ENCODE measurements around the gene EEF1A1.
"Not testable (repeated sequence)": the region's sequence is repeated elsewhere in the genome, so short reads cannot be mapped to it uniquely, and the experiment has no call there.

The EEF1A1 gene

GRCh38 chr6:73518982-73519881, 1.6 kb downstream of the EEF1A1 start:
- Mint-ChIP-seq H3K4me3 (peak overlapping the region; percentile 96), H3K27ac (peak overlapping the region; percentile 97), H3K36me3 (peaks cover 31% of the 10 kb centered on the region), H3K4me1 (ENCODE audit: low read depth) (peaks cover 37% of the 10 kb centered on the region)
- H3K27me3 Mint-ChIP-seq; H3K9me3 Mint-ChIP-seq (ENCODE audit: low read depth): not testable (repeated sequence)

- Mint-ChIP-seq H3K27ac (peak overlapping the region; percentile 97), H3K4me1 (ENCODE audit: low read depth) (peaks cover 32% of the 10 kb centered on the region), H3K4me3 (peak overlapping the region; percentile 96), H3K36me3 (peaks cover 31% of the 10 kb centered on the region)
- not testable (repeated sequence) for H3K27me3 Mint-ChIP-seq; H3K9me3 Mint-ChIP-seq (ENCODE audit: low read depth)
These were observed 2.5 kb downstream of the EEF1A1 start for GRCh38 chr6:73518100-73518981.

DNA sequence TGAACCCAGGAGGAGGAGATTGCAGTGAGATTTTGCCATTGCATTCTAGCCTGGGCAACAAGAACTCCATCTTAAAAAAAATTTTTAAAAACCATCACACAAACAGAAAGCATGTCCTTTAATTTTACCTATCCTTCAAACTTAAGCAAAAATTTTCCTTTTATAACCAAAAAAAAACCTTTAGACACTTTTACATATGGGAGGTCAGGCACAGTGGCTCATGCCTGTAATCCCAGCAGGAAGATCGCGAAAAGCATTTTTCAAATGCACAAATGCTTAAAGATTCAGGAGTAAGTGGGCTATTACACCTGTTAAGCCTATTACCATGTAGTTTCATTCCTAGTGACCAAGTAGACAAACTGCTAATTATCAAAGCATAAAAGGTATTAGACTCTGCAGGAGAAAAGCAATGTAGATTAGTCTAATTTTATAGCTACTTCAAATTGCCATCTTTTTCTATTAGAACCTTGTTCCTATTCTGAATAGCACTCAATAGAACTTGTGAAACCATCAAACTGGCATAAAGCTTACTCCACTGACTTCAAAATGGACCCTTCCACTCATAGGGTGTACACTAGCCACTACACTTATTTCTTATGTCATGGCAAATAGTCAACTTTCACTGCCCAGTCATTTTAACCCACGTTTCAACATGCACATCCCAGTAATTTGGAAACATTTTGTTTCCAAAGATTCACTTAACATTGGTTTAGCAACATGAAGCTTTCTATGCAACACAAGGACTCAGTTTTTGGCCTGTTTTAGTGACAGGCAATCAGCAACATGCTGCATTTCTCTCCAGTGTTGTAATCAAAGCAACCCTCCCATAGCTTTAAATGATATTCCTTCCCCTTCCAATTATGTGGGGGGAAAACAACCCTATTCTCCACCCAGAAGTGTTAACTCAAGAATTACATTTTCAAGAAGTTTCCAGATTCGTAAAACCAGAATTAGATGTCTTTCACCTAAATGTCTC, 4.0 kb downstream of the EEF1A1 start:
- Mint-ChIP-seq H3K9me3 (ENCODE audit: low read depth) (no peaks in the 10 kb centered on the region), H3K4me1 (ENCODE audit: low read depth) (peaks cover 24% of the 10 kb centered on the region), H3K27me3 (no peaks in the 10 kb centered on the region), H3K27ac (peak overlapping the region; percentile 97), H3K4me3 (peak overlapping the region; percentile 96), H3K36me3 (peaks cover 29% of the 10 kb centered on the region)

DNA sequence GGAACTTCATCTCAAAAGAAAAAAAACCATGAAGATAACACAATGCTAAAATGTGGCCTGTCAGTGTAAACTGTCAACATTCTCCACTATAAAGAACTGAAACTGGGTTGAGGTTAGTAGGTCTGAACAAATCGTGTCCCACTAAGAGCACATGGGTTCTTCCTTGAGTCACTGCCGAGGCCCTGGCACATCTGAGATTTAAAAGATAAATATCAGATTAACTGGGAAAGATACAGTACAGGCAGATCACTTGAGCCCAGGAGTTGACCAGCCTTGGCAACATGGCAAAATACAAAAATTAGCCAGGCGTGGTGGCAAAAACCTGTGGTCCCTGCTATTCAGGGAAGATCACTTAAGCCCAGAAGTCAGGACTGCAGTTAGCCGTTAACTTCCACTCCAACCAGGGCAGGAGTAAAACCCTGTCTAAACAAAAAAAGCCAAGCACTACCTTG, 5.6 kb downstream of the EEF1A1 start:
- Mint-ChIP-seq H3K4me1 (ENCODE audit: low read depth) (peaks cover 25% of the 10 kb centered on the region), H3K27me3 (no peaks in the 10 kb centered on the region), H3K36me3 (peaks cover 27% of the 10 kb centered on the region), H3K27ac (peak overlapping the region; percentile 97), H3K4me3 (peak overlapping the region; percentile 96), H3K9me3 (ENCODE audit: low read depth) (no peaks in the 10 kb centered on the region)

GRCh38 chr6:73514746-73515110, 6.1 kb downstream of the EEF1A1 start:
- Mint-ChIP-seq H3K36me3 (peaks cover 24% of the 10 kb centered on the region), H3K9me3 (ENCODE audit: low read depth) (no peaks in the 10 kb centered on the region), H3K27me3 (no peaks in the 10 kb centered on the region), H3K4me3 (peak overlapping the region; percentile 96), H3K27ac (peak overlapping the region; percentile 97), H3K4me1 (ENCODE audit: low read depth) (peaks cover 25% of the 10 kb centered on the region)

DNA sequence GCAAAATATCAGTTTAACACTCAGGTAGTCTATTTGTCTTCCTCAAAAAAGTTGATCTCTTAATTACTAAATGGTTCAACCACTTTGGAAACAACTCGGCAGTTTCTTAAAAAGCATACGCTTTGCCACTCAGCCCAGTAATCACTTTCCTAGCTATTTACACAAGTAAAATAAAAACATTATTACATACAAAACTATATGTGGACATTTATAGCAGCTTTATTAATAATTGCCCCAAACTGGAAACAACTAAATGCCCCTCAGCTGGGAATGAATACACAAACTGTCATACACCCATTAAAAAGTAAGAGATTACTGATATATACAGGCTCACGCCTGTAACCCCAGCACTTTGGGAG, 7.4 kb downstream of the EEF1A1 start:
- Mint-ChIP-seq H3K36me3 (peaks cover 14% of the 10 kb centered on the region), H3K4me1 (ENCODE audit: low read depth) (peaks cover 25% of the 10 kb centered on the region), H3K27me3 (no peaks in the 10 kb centered on the region), H3K9me3 (ENCODE audit: low read depth) (no peaks in the 10 kb centered on the region), H3K4me3 (no peak overlapping the region), H3K27ac (peak overlapping the region; percentile 2)

DNA sequence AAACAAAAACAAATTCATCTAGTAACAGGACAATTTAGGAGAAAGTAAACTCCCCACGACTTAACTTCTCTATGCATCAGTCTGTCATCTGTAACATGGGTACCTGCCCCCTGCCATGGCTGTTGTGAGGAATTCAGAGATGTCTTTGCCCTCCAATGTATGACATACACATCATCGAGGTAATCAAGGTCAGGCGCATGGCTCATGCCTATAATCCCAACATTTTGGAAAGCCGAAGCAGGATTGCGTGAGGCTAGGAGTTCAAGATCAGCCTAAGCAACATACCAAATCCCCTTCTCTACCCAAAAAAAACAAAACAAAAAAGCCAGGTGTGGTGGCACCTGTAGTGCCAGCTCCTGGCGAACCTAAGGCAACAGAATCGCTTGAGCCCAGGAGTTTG, 9.0 kb downstream of the EEF1A1 start:
- Mint-ChIP-seq H3K9me3 (ENCODE audit: low read depth) (no peaks in the 10 kb centered on the region), H3K27ac (peak overlapping the region; percentile 28), H3K36me3 (peaks cover 5% of the 10 kb centered on the region)

GRCh38 chr6:73509851-73510250, 11.0 kb downstream of the EEF1A1 start:
- Mint-ChIP-seq H3K27me3 (no peaks in the 10 kb centered on the region), H3K36me3 (no peaks in the 10 kb centered on the region), H3K27ac (no peak overlapping the region), H3K9me3 (ENCODE audit: low read depth) (no peaks in the 10 kb centered on the region), H3K4me1 (ENCODE audit: low read depth) (peaks cover 3% of the 10 kb centered on the region), H3K4me3 (no peak overlapping the region)

More for the DNA sequence above, 9.0 kb downstream of the EEF1A1 start:
- Mint-ChIP-seq H3K4me3 (peak overlapping the region; percentile 38), H3K27me3 (no peaks in the 10 kb centered on the region), H3K4me1 (ENCODE audit: low read depth) (peaks cover 16% of the 10 kb centered on the region)

- Mint-ChIP-seq H3K27ac (no peak overlapping the region), H3K4me3 (no peak overlapping the region), H3K36me3 (peaks cover 3% of the 10 kb centered on the region), H3K4me1 (ENCODE audit: low read depth) (peaks cover 3% of the 10 kb centered on the region), H3K27me3 (no peaks in the 10 kb centered on the region), H3K9me3 (ENCODE audit: low read depth) (no peaks in the 10 kb centered on the region)
These were observed 12.1 kb downstream of the EEF1A1 start for GRCh38 chr6:73508776-73509175.

DNA sequence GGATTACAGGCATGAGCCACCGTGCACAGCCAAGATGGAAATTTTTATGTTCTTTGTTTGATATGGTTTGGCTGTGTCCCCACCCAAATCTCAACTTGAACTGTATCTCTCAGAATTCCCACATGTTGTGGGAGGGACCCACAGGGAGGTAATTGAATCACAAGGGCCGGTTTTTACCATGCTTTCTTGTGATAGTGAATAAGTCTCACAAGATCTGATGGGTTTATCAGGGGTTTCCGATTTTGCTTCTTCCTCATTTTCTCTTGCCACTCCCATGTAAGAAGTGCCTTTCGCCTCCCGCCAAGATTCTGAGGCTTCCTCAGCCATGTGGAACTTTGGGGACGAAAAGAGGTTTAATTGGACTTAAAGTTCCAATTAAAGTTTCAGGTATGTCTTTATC, 14.6 kb downstream of the EEF1A1 start:
- Mint-ChIP-seq H3K4me3 (no peak overlapping the region), H3K36me3 (peaks cover 3% of the 10 kb centered on the region), H3K27me3 (no peaks in the 10 kb centered on the region), H3K27ac (no peak overlapping the region), H3K9me3 (ENCODE audit: low read depth) (no peaks in the 10 kb centered on the region), H3K4me1 (ENCODE audit: low read depth) (no peaks in the 10 kb centered on the region)

- H3K36me3 Mint-ChIP-seq; H3K27me3 Mint-ChIP-seq; H3K27ac Mint-ChIP-seq; H3K4me3 Mint-ChIP-seq; H3K4me1 Mint-ChIP-seq (ENCODE audit: low read depth); H3K9me3 Mint-ChIP-seq (ENCODE audit: low read depth): not testable (repeated sequence)
These were observed 15.1 kb downstream of the EEF1A1 start for GRCh38 chr6:73505705-73506104.

DNA sequence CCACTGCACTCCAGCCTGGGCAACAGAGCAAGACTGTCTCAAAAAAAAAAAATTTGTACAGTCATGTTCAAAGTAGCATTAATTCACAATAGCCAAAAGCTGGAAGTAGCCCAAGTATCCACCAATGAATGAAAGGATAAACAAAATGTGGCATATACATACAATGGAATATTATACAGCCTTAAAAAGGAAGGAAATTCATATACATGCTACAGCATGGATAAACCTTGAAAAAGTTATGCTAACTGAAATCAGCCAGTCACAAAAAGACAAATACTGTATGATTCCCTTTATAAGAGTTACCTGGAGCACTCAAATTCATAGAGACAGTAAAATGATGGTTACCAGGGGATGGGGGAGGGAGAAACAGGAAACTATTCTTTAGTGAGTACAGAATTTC, 15.7 kb downstream of the EEF1A1 start:
- Mint-ChIP-seq H3K9me3 (ENCODE audit: low read depth) (no peaks in the 10 kb centered on the region), H3K27me3 (no peaks in the 10 kb centered on the region), H3K36me3 (peaks cover 6% of the 10 kb centered on the region), H3K4me1 (ENCODE audit: low read depth) (no peaks in the 10 kb centered on the region), H3K27ac (no peak overlapping the region), H3K4me3 (no peak overlapping the region)

DNA sequence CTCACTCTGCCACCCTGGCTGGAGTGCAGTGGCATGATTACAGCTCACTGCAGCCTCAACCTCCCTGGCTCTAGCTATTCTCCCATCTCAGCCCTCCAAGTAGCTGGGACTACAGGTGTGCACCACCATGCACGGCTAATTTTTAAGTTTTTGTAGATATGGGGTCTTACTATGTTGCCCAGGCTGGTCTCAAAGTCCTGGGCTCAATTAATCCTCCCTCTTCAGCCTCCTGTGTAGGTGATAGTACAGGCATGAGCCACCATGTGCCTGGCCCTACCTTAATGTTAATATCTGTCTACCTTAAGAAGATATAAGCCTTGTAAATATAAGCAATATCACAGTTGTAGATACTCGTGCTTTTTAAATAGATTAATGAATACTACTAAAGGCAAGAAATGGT, 16.7 kb downstream of the EEF1A1 start:
- no peaks in the 10 kb centered on the region for H3K9me3 Mint-ChIP-seq (ENCODE audit: low read depth)
- H3K27ac Mint-ChIP-seq: peak overlapping the region; percentile 41
- peaks cover 6% of the 10 kb centered on the region for H3K36me3 Mint-ChIP-seq
- H3K27me3 Mint-ChIP-seq: no peaks in the 10 kb centered on the region
- H3K4me1 Mint-ChIP-seq (ENCODE audit: low read depth): no peaks in the 10 kb centered on the region
- no peak overlapping the region for H3K4me3 Mint-ChIP-seq

GRCh38 chr6:73503027-73503772, 17.6 kb downstream of the EEF1A1 start:
- Mint-ChIP-seq H3K27ac (no peak overlapping the region), H3K36me3 (peaks cover 6% of the 10 kb centered on the region), H3K27me3 (no peaks in the 10 kb centered on the region), H3K9me3 (ENCODE audit: low read depth) (no peaks in the 10 kb centered on the region), H3K4me3 (no peak overlapping the region), H3K4me1 (ENCODE audit: low read depth) (no peaks in the 10 kb centered on the region)
